Measurements from ENCODE around the gene NENF.

The NENF gene

DNA sequence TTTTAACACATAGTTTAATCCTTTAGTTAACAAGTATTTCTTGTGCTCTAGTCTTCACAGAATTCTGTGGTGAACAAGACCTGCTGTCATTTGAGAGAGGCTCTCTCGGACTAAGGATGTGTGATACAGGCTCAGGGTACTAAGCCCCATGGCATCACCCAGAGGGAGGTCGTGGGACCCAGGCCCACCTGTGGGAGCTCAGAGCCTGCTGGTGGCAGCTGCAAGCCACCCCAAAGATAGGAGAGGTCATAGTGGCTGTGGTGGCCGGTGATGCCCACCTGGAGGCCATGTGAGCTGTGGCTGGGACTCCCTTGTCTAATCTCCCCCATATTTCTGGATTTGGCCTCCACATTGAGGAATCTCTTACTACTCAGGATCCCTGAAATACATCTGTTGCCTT is 22.0 kb downstream of the NENF start:
- DNase-seq = no peak
- Mint-ChIP-seq H3K27me3 (ENCODE audit: low read depth, poor library complexity) (peaks cover 11% of the 10 kb centered on the region), H3K4me3 (no peak overlapping the region), H3K4me1 (peaks cover 14% of the 10 kb centered on the region), H3K27ac (no peak overlapping the region), H3K36me3 (ENCODE audit: low read depth) (no peaks in the 10 kb centered on the region), H3K9me3 (peaks cover 10% of the 10 kb centered on the region)
- TF ChIP-seq, protein P1, sequence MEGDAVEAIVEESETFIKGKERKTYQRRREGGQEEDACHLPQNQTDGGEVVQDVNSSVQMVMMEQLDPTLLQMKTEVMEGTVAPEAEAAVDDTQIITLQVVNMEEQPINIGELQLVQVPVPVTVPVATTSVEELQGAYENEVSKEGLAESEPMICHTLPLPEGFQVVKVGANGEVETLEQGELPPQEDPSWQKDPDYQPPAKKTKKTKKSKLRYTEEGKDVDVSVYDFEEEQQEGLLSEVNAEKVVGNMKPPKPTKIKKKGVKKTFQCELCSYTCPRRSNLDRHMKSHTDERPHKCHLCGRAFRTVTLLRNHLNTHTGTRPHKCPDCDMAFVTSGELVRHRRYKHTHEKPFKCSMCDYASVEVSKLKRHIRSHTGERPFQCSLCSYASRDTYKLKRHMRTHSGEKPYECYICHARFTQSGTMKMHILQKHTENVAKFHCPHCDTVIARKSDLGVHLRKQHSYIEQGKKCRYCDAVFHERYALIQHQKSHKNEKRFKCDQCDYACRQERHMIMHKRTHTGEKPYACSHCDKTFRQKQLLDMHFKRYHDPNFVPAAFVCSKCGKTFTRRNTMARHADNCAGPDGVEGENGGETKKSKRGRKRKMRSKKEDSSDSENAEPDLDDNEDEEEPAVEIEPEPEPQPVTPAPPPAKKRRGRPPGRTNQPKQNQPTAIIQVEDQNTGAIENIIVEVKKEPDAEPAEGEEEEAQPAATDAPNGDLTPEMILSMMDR (IDR thresholded peaks at IDR 0.05) = no peak

DNA sequence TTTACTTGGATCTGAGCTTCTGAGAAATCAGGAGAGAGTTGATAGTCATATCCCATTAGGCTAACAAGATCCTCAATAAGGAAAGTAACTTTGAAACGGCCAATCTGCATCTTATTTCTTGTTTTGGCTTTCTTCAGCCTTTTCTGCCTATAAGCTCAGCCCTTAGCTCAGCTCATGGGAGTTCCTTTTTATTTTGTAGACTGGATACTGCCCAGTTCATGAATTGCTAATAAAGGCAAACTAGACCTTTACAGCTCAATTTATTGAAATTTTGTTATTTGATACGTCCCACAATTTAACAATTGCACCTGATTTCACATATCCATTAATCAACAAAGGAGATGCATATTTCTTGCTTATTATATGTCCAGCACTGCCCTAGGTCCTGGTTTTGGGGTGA is 22.7 kb downstream of the NENF start:
- Mint-ChIP-seq H3K27me3 (ENCODE audit: low read depth, poor library complexity) (peaks cover 10% of the 10 kb centered on the region), H3K27ac (no peak overlapping the region), H3K9me3 (peaks cover 10% of the 10 kb centered on the region), H3K36me3 (ENCODE audit: low read depth) (no peaks in the 10 kb centered on the region), H3K4me3 (no peak overlapping the region), H3K4me1 (peaks cover 14% of the 10 kb centered on the region)
- no peak for DNase-seq
- TF ChIP-seq, protein P1 (IDR thresholded peaks at IDR 0.05) = no peak

DNA sequence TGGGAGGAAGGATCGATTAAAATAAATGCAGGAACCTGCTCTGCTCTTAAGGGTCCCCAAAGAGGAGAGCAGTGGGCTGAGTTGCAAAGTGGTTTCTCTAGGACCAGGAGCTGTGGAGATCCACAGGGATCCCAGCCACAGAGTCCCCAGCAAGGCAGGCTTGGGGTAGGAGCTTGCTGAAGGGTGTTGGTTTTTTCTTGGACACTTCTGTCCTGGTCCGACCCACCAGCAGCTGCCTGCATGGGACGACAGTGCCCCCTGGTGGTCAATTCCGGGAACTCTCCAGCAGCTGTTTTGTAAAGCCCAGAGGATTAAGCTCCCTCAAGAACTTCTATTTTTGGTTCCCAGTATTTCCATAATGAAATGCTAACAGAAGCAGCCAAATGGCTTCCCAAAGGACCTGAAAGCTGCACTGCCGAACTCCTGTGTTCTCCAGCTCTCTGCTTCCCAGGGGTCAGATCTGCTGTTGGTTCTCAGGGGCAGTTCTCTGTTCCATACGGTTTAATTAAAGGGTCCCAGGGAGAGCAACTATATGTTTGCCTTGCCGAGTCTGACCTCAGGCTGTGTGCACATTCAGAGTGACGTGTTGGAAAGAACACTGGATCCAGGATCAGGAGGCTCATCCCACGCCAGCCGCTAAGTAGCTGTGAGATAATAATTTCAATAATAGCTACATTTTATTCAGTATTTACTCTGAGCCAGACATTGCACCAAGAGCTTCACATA is 23.2 kb downstream of the NENF start:
- TF ChIP-seq, protein P1 (IDR thresholded peaks at IDR 0.05) = peak; percentile 98
- no peak overlapping the region for H3K4me3 Mint-ChIP-seq
- no peaks in the 10 kb centered on the region for H3K36me3 Mint-ChIP-seq (ENCODE audit: low read depth)
- no peak overlapping the region for H3K27ac Mint-ChIP-seq
- H3K4me1 Mint-ChIP-seq = peaks cover 14% of the 10 kb centered on the region
- H3K27me3 Mint-ChIP-seq (ENCODE audit: low read depth, poor library complexity) = peaks cover 10% of the 10 kb centered on the region
- peak; percentile 93 for DNase-seq
- H3K9me3 Mint-ChIP-seq = peaks cover 10% of the 10 kb centered on the region

DNA sequence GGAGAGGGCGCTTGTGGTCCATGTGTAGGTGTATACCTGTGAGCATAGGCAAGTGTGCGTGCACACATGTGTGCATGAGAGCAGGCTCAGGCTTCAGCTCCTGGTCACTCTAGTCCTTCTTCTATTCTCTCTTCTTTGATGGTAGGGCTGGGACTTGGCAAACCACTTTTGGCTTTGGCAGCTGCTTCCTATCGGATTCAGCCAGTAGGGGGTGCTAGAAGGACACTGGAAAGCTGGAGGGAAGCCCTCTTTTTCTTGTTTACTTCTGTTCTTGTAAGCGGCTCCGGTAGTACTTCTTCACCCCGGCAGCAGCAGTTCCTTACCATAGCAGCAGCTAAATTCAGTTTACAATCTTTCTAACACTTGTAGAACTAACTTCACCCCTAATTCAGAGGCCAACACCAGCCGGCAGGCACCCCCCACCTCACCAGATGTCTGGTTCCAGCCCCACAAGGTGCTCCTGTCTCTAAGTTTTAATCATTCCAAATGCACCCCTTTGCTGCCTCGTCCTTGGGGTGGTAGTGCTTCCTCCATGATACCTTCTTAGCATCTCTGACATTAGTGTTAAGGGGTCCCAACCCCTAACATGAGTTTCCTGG is 25.1 kb downstream of the NENF start:
- peaks cover 10% of the 10 kb centered on the region for H3K27me3 Mint-ChIP-seq (ENCODE audit: low read depth, poor library complexity)
- H3K4me3 Mint-ChIP-seq = no peak overlapping the region
- no peak overlapping the region for H3K27ac Mint-ChIP-seq
- TF ChIP-seq, protein P1 (IDR thresholded peaks at IDR 0.05) = peak; percentile 56
- DNase-seq = peak; percentile 65
- peaks cover 10% of the 10 kb centered on the region for H3K9me3 Mint-ChIP-seq
- H3K4me1 Mint-ChIP-seq = peaks cover 5% of the 10 kb centered on the region
- no peaks in the 10 kb centered on the region for H3K36me3 Mint-ChIP-seq (ENCODE audit: low read depth)

DNA sequence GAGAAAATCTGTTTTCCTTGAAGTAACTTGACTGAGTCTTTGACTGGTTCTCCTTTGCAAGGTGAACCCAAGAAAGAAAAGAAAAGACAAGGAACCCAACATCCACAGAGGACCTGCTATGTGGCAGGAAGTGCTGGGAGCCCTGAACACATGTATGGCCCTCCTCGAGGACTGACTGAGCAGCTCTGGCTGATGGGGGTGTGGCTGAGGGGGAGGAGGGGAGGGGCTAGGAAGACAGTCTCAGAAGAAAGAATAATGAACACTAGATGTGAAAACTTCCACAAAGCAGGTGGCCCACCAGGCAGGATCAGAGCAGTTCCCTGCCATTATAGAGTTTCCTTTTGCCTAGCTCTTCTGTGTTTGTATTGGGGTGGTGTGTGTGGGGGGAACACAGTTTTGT is 26.1 kb downstream of the NENF start:
- H3K9me3 Mint-ChIP-seq = peaks cover 10% of the 10 kb centered on the region
- peaks cover 10% of the 10 kb centered on the region for H3K27me3 Mint-ChIP-seq (ENCODE audit: low read depth, poor library complexity)
- no peak overlapping the region for H3K4me3 Mint-ChIP-seq

More for the DNA sequence above, 26.1 kb downstream of the NENF start:
- TF ChIP-seq, protein P1 (IDR thresholded peaks at IDR 0.05) = no peak
- Mint-ChIP-seq H3K36me3 (ENCODE audit: low read depth) (no peaks in the 10 kb centered on the region), H3K4me1 (peaks cover 12% of the 10 kb centered on the region), H3K27ac (no peak overlapping the region)
- DNase-seq = no peak
